ENCODE results near the gene C1orf53. TPM values are rescaled to one million over a fixed set of nuclear protein-coding genes. Genes with fewer than 3 reads are reported as not detected.
A peak's percentile ranks its signal among the peaks of the same experiment; 100 is the strongest.

The C1orf53 gene
- total and polyA plus RNA-seq, 2 of the 4 experiments (the other 2 are of a cell fraction), result 4.8 to 7.0 TPM

DNA sequence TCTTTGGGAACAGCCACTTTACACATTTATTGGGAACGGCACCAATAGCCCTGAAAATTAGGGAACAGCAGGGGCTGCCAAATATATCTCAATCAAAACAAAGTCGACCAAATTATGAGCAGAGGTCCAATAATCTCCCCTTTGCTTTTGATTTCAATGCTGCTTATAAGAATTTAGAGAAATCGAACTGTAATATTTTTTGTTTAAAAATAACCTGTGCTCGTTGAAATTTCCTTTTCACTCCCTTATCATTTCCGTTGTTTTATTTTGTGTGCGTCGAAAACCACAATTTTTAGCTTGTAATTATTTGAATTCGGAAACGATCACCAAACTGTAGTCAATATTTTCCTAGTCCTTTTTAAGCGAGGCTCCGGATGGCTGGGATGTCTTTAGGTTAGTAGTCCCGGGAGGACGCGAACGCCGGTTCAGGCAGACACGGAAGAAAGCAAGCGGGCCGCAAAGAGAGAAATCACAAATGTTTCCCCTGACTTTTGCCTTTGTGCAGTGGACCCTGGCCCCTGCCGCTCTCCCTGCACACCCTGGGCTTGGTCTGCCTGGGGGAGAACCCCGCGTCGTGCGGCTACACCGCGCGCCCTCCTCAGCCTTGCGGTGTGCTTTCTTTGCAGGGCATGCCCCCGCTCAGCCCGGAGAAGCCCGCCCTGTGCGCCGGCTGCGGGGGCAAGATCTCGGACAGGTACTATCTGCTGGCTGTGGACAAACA lies 17.1 kb downstream of the C1orf53 start:
- peaks cover 91% of the 10 kb centered on the region for H3K27me3 ChIP-seq (ENCODE audit: control insufficient read depth, insufficient read depth, low read length)
- no peaks in the 10 kb centered on the region for H3K36me3 ChIP-seq (ENCODE audit: control insufficient read depth, insufficient read depth, low read length)
- no peak overlapping the region for H3K27ac ChIP-seq (ENCODE audit: insufficient read depth, low read length)
- peaks cover 3% of the 10 kb centered on the region; the same call in 1 of the 2 replicates for H3K9me3 ChIP-seq (ENCODE audit: control insufficient read depth, insufficient read depth, low read length)
- H2AK5ac ChIP-seq (ENCODE audit: low read depth, low read length), result no peak overlapping the region
- peaks cover 5% of the 10 kb centered on the region; the same call in 1 of the 2 replicates for H4K20me1 ChIP-seq (ENCODE audit: insufficient read depth, low read length)
- no peak overlapping the region for H3K4ac ChIP-seq (ENCODE audit: low read depth, low read length)
- no peak overlapping the region for H2BK15ac ChIP-seq (ENCODE audit: low read depth, low read length)
- H3K56ac ChIP-seq (ENCODE audit: extremely low read depth, insufficient read depth, low read length), result no peak overlapping the region
- CTCF ChIA-PET, result no interaction called here
- H3K4me3 ChIP-seq (ENCODE audit: insufficient read depth, low read depth, low read length), result no peak overlapping the region
- no peaks in the 10 kb centered on the region; the same call in 1 of the 2 replicates for H3K4me1 ChIP-seq (ENCODE audit: control insufficient read depth, insufficient read depth, low read length)
- H2AFZ ChIP-seq (replicated peaks; ENCODE audit: low read length, poor library complexity), result peak overlapping the region; percentile 72
- H4K5ac ChIP-seq (ENCODE audit: low read depth, low read length), result no peak overlapping the region
- no peak overlapping the region for H3K9ac ChIP-seq (ENCODE audit: low read depth, low read length)
- no peak for ATAC-seq (ENCODE audit: low read depth)
- H2BK5ac ChIP-seq (ENCODE audit: low read depth, low read length, poor library complexity, severe bottlenecking), result no peak overlapping the region
- H3K79me1 ChIP-seq (ENCODE audit: low read depth in 1 of 2, low read length in 2 of 2), result no peaks in the 10 kb centered on the region
- dilution Hi-C loops (cut with HindIII; ENCODE audit: low sequenced_read_pairs, unreplicated experiment) (no loop called here), in situ Hi-C loops (cut with MboI; ENCODE audit: low sequenced_read_pairs) (loop anchor here (5.0 to 25.0 kb wide), 4 partner anchors 302 to 768 kb away; no protein-coding TSS in a partner anchor), intact Hi-C loops (cut with micrococcal nuclease) (loop anchor here (5.0 to 10.0 kb wide), 7 partner anchors 227 to 765 kb away; partner anchors contain the start of gene NEK7)
- no peak overlapping the region for H4K8ac ChIP-seq (ENCODE audit: low read depth in 2 of 2, low read length in 2 of 2)
- no peak overlapping the region for H2BK120ac ChIP-seq (ENCODE audit: low read depth, low read length)
- H2AK9ac ChIP-seq (replicated peaks; ENCODE audit: low read depth, low read length, poor library complexity), result no peak overlapping the region
- H4K91ac ChIP-seq (ENCODE audit: insufficient read depth, low read depth, low read length), result no peak overlapping the region
- H3K4me2 ChIP-seq (ENCODE audit: low read depth, low read length), result peak overlapping the region; percentile 43
- WGBS, 2 experiments (ENCODE audit: extremely low coverage in 2 of 2, insufficient read length in 1 of 2), result 8% methylated on average over 13 of the region's 35 CpGs; no CpG with 5 or more reads in 1 of the 2 experiments
- no peak overlapping the region for H3K18ac ChIP-seq (ENCODE audit: low read depth, low read length)
- no peak overlapping the region for H3K23ac ChIP-seq (ENCODE audit: low read depth, low read length)
- no peak overlapping the region for H3K14ac ChIP-seq (replicated peaks; ENCODE audit: low read depth, low read length)
- no TSS peak for BruUV-seq (replicated peaks)
- no peak for DNase-seq
- H2BK20ac ChIP-seq (ENCODE audit: low read depth, low read length), result no peak overlapping the region
- POLR2A ChIA-PET (ENCODE audit: unreplicated experiment), result no interaction called here
- H3K9me1 ChIP-seq (ENCODE audit: insufficient read depth, low read length), result no peaks in the 10 kb centered on the region
- TF ChIP-seq RCOR1 (IDR thresholded peaks at IDR 0.05; ENCODE audit: insufficient replicate concordance, low read length) (no peak), MAZ (IDR thresholded peaks at IDR 0.05; ENCODE audit: borderline replicate concordance, low read depth, low read length) (no peak), CEBPB (IDR thresholded peaks at IDR 0.05; ENCODE audit: low read depth, low read length) (no peak), CHD1 (IDR thresholded peaks at IDR 0.05; ENCODE audit: low read depth, low read length) (no peak), USF2 (IDR thresholded peaks at IDR 0.05; ENCODE audit: low read depth, low read length) (no peak), CTCF (conservative IDR thresholded peaks at IDR 0.05; ENCODE audit: low read depth, low read length) (no peak), MAFK (IDR thresholded peaks at IDR 0.05; ENCODE audit: low read depth, low read length) (no peak), MXI1 (IDR thresholded peaks at IDR 0.05; ENCODE audit: borderline replicate concordance, low read depth, low read length) (no peak), FOS (IDR thresholded peaks at IDR 0.05; ENCODE audit: low read depth, low read length) (no peak), RAD21 (IDR thresholded peaks at IDR 0.05; ENCODE audit: low read length) (no peak), BHLHE40 (IDR thresholded peaks at IDR 0.05; ENCODE audit: low read depth, low read length) (no peak), POLR2A (IDR thresholded peaks at IDR 0.05; ENCODE audit: low read depth, low read length) (no peak), NFE2L2 (IDR thresholded peaks at IDR 0.05; ENCODE audit: low read depth, low read length) (no peak), RFX5 (IDR thresholded peaks at IDR 0.05; ENCODE audit: low read depth, low read length) (no peak)
- TF ChIP-seq, protein P1, sequence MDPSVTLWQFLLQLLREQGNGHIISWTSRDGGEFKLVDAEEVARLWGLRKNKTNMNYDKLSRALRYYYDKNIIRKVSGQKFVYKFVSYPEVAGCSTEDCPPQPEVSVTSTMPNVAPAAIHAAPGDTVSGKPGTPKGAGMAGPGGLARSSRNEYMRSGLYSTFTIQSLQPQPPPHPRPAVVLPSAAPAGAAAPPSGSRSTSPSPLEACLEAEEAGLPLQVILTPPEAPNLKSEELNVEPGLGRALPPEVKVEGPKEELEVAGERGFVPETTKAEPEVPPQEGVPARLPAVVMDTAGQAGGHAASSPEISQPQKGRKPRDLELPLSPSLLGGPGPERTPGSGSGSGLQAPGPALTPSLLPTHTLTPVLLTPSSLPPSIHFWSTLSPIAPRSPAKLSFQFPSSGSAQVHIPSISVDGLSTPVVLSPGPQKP (IDR thresholded peaks at IDR 0.05; ENCODE audit: borderline replicate concordance, low read depth, low read length), result no peak
